HepG2 (cell line): Measurements from ENCODE around the gene TRIM72. TPM values are rescaled to one million over a fixed set of nuclear protein-coding genes. Genes with fewer than 3 reads are reported as not detected.
A peak's percentile ranks its signal among the peaks of the same experiment; 100 is the strongest.

Source experiments
- ATAC-seq: fragments of 200-7000 bp; cut with Tn5 transposase; 3 replicates; pipeline ENCODE4 v1.9.1; 2020; ENCODE audit warnings: mild to moderate bottlenecking, moderate library complexity
- BruUV-seq: library from RNA; stranded (reverse); fragments of 400-500 nt; replicated peaks from 2 replicates; lab custom pipeline; 2021; lab: Mats Ljungman, UMichigan
- CTCF ChIA-PET: fragments of 300-600 bp; formaldehyde crosslinking; extraction: SDS; loops from one replicate; lab custom pipeline; 2021; ENCODE audit warnings: low total read pairs, inconsistent platforms, low intra/inter-chr PET ratio; lab: Yijun Ruan, JAX
- POLR2A ChIA-PET: fragments of 350-600 bp; sonication (Branson Sonifier 250); formaldehyde crosslinking; loops from one replicate; lab custom pipeline; 2020; ENCODE audit warnings: antibody characterized with exemption, inconsistent platforms; lab: Yijun Ruan, JAX
- DNase-seq: peaks from one replicate; pipeline ENCODE4 v3.0.0-alpha.2; 2015; ENCODE audit warnings: low spot score
- FAIRE-seq: peaks from 3 replicates; lab custom pipeline; 2011; peaks lifted over from hg19 to GRCh38; lab: Jason Lieb, UNC
- H2AFZ ChIP-seq: one replicate; pipeline ENCODE4 v1.6.1; 2011; ENCODE audit warnings: low read length, inconsistent platforms
- H3K27ac ChIP-seq: fragments of 300-600 bp; 3 replicates; pipeline ENCODE4 v1.8.0; 2011; ENCODE audit warnings: mixed run types, mild to moderate bottlenecking, mixed read lengths, low read length, inconsistent platforms; ENCODE audit not compliant: insufficient read depth; ENCODE audit errors: extremely low read length
- H3K27me3 ChIP-seq, 2 experiments: fragments of 200-600 bp in 1 of 2; 2 replicates in 1 of 2; 3 replicates in 1 of 2; pipeline versions ENCODE4 v1.6.0 to v1.8.0; 2011; ENCODE audit warnings: low read length in 2 of 2, mild to moderate bottlenecking in 2 of 2, moderate library complexity in 2 of 2, inconsistent platforms in 1 of 2; ENCODE audit not compliant: insufficient read depth in 2 of 2, control insufficient read depth in 1 of 2
- H3K36me3 ChIP-seq, 2 experiments: fragments of 200-600 bp in 1 of 2; replicated peaks in 1 of 2; 2 replicates in 1 of 2; 3 replicates in 1 of 2; pipeline versions ENCODE4 v1.5.1 to v1.8.0; 2011; ENCODE audit warnings: low read length in 2 of 2, inconsistent platforms in 1 of 2; ENCODE audit not compliant: insufficient read depth in 2 of 2, control insufficient read depth in 1 of 2
- H3K4me1 ChIP-seq: 2 replicates; pipeline ENCODE4 v1.5.1; 2012; ENCODE audit warnings: low read length, inconsistent platforms; ENCODE audit not compliant: insufficient read depth
- H3K4me2 ChIP-seq: 2 replicates; pipeline ENCODE4 v1.6.0; 2011; ENCODE audit warnings: low read depth, low read length, inconsistent platforms
- H3K4me3 ChIP-seq, 3 experiments: fragments of 200-600 bp in 1 of 3; sonication (generic), shearing (Covaris generic) in 1 of 3; replicated peaks in 1 of 3; 2 replicates each; pipeline ENCODE4 v1.5.1; 2011 to 2016; ENCODE audit warnings: low read length in 3 of 3, inconsistent platforms in 2 of 3, low read depth in 2 of 3, mild to moderate bottlenecking in 2 of 3, control low read depth in 1 of 3, mixed read lengths in 1 of 3; ENCODE audit not compliant: insufficient read depth in 1 of 3
- H3K79me2 ChIP-seq: one replicate; pipeline ENCODE4 v1.6.1; 2011; ENCODE audit warnings: low read length, inconsistent platforms; ENCODE audit not compliant: insufficient read depth
- H3K9ac ChIP-seq: 2 replicates; pipeline ENCODE4 v1.6.0; 2011; ENCODE audit warnings: mild to moderate bottlenecking, low read depth, low read length, inconsistent platforms; ENCODE audit not compliant: insufficient read depth
- H3K9me3 ChIP-seq: 2 replicates; pipeline ENCODE4 v1.5.1; 2012; ENCODE audit warnings: mild to moderate bottlenecking, low read length
- H4K20me1 ChIP-seq: 2 replicates; pipeline ENCODE4 v1.6.0; 2011; ENCODE audit warnings: inconsistent platforms, mild to moderate bottlenecking, low read length, moderate library complexity; ENCODE audit not compliant: insufficient read depth
- CEBPB ChIP-seq: IDR thresholded peaks from 2 replicates; pipeline ENCODE4 v1.6.1; 2011; ENCODE audit warnings: low read depth, low read length, improper control_type of control experiment, borderline replicate concordance
- CEBPG ChIP-seq: IDR thresholded peaks from 2 replicates; pipeline ENCODE4 v1.6.1; 2016
- POLR2G ChIP-seq: fragments of 200-400 bp; formaldehyde crosslinking; IDR thresholded peaks from 2 replicates; pipeline ENCODE4 v1.6.1; 2018; ENCODE audit warnings: mild to moderate bottlenecking, low read depth, low read length, moderate library complexity
- RBFOX2 ChIP-seq: fragments of 200-400 bp; formaldehyde crosslinking; IDR thresholded peaks from 2 replicates; pipeline ENCODE4 v1.6.1; 2017; ENCODE audit warnings: low read depth, mild to moderate bottlenecking, low read length
- STAG1 ChIP-seq: sonication (generic); formaldehyde crosslinking; IDR thresholded peaks from 2 replicates; pipeline ENCODE4 v1.4.0; 2020; ENCODE audit warnings: missing genetic modification reagents
- TBX2 ChIP-seq: sonication (generic); formaldehyde crosslinking; IDR thresholded peaks from 2 replicates; pipeline ENCODE4 v1.5.0; 2020; ENCODE audit warnings: missing genetic modification reagents, mild to moderate bottlenecking, borderline replicate concordance
- ZNF687 ChIP-seq: sonication (generic); formaldehyde crosslinking; IDR thresholded peaks from 2 replicates; pipeline ENCODE4 v1.5.1; 2020; ENCODE audit warnings: mild to moderate bottlenecking, missing genetic modification reagents, moderate library complexity
- ZNF839 ChIP-seq: sonication (generic); formaldehyde crosslinking; IDR thresholded peaks from 2 replicates; pipeline ENCODE4 v1.4.0; 2020; ENCODE audit warnings: missing genetic modification reagents, mild to moderate bottlenecking, borderline replicate concordance
- ZUFSP ChIP-seq: sonication (generic); formaldehyde crosslinking; IDR thresholded peaks from 2 replicates; pipeline ENCODE4 v1.9.0; 2021; ENCODE audit warnings: missing genetic modification reagents, mild to moderate bottlenecking, borderline replicate concordance
- WGBS: methylation state at CpG from one replicate; pipeline ENCODE4 v1.1.6; 2017; ENCODE audit warnings: low lambda C conversion rate; 5-methylcytosine and 5-hydroxymethylcytosine counted together
- in situ Hi-C: cut with HindIII; loops from 2 replicates; pipeline ENCODE4 v1.10.0; 2017; ENCODE audit warnings: low pct_unique_long_range_greater_than_20kb; ENCODE audit not compliant: extremely low pct_ligation_motif_present
- intact Hi-C: fragments of 100-400 bp; cut with micrococcal nuclease; formaldehyde crosslinking; loops from one replicate; pipeline ENCODE4 v1.10.0; 2022; ENCODE audit not compliant: unreplicated experiment
- polyA plus RNA-seq, 8 experiments: library from polyadenylated mRNA; depleted of rRNA in 3 of 8; stranded (reverse) in 7 of 8; unstranded in 1 of 8; fragments of >200 nt; fragmentation: Illumina TruSeq in 4 of 8; extraction: Trizol in 4 of 8; gene quantifications; 2 replicates each; pipeline versions ENCODE4 v1.2.1 to v1.2.3, GENCODE V29; 2011 to 2016; ENCODE audit warnings: low read depth in 4 of 8, missing spikeins in 1 of 8, mixed read lengths in 1 of 8; ENCODE audit not compliant: insufficient read depth in 1 of 8
- total RNA-seq, 5 experiments: library from RNA; depleted of rRNA; stranded (reverse); fragments of >200 nt; fragmentation: Illumina TruSeq; extraction: Trizol; gene quantifications; 2 replicates each; pipeline ENCODE4 v1.2.3, GENCODE V29; 2016; ENCODE audit warnings: low read depth in 1 of 5
- TF ChIP-seq, protein P1 (sequence below): sonication (generic); formaldehyde crosslinking; IDR thresholded peaks from 2 replicates; pipeline ENCODE4 v1.8.0; 2022; ENCODE audit warnings: mild to moderate bottlenecking, missing genetic modification reagents, moderate library complexity
- TF ChIP-seq, protein P2 (sequence below): sonication (generic); formaldehyde crosslinking; IDR thresholded peaks from 2 replicates; pipeline ENCODE4 v1.4.0; 2020; ENCODE audit warnings: missing genetic modification reagents, mild to moderate bottlenecking, borderline replicate concordance

Gene TRIM72
- total and polyA plus RNA-seq, 2 of the 13 experiments (the other 11 are each of a cell fraction or from before 2014, with no cell fraction given), result not detected

DNA sequence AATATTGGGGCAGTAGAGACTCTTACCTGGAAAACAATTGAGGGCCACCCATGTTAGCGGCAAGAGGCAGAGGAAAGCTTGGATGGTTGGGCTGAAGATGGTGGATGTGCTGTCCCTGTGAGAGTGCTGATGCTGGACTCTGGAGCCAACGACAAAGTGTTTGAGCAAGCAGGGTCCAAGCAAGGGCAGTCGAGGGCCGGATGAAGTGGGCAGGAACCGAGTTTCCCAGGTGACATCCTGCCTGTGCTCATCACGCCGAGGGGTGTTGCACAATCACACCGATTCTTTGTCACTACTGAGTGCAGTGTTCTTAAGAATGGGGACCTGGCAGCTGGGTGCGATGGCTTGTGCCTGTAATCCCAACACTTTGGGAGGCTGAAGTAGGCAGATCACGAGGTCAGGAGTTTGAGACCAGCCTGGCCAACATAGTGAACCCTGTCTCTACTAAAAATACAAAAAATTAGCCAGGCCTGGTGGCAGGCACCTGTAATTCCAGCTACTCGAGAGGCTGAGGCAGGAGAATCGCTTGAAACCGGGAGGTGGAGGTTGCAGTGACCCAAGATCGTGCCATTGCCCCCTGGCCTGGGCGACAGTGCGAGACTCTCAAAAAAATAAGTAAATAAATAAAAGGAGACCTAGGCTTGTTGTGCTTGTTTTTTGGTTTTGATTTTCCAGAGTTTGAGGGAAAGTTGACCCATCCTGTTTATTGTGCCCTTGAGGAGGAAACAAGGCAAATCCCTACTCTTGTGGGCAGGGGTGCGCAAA is 17.4 kb upstream of the TRIM72 start:
- ATAC-seq (peak; percentile 1), FAIRE-seq (no peak), DNase-seq (no peak)
- ChIA-PET CTCF (no interaction called here), POLR2A (interaction anchor here (1.2 to 4.0 kb wide), 5 partner anchors 11 to 79 kb away, joined by 3 to 34 read pairs (median 5); partner anchors contain the start of genes FUS and KAT8)
- WGBS, result 80% methylated on average over 17 of the region's 17 CpGs
- Histone ChIP-seq H3K36me3 (peaks cover 20 to 43% of the 10 kb centered on the region in 2 experiments), H3K4me1 (peaks cover 25% of the 10 kb centered on the region), H3K4me2 (no peak overlapping the region), H3K27me3 (no peaks in the 10 kb centered on the region), H4K20me1 (peaks cover 15% of the 10 kb centered on the region), H3K9ac (no peak overlapping the region), H3K27ac (no peak overlapping the region), H2AFZ (no peak overlapping the region), H3K4me3 (no peak overlapping the region), H3K9me3 (no peaks in the 10 kb centered on the region), H3K79me2 (no peaks in the 10 kb centered on the region)
- in situ Hi-C loops (no loop called here), intact Hi-C loops (no loop called here)
- no TSS peak for BruUV-seq
- TF ChIP-seq ZNF687 (CRISPR knock-in tag), result peak; percentile 52
- no peak for TF ChIP-seq ZNF839 (CRISPR knock-in tag)
- TF ChIP-seq, protein P1, sequence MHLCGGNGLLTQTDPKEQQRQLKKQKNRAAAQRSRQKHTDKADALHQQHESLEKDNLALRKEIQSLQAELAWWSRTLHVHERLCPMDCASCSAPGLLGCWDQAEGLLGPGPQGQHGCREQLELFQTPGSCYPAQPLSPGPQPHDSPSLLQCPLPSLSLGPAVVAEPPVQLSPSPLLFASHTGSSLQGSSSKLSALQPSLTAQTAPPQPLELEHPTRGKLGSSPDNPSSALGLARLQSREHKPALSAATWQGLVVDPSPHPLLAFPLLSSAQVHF (CRISPR knock-in tag), result no peak
- TF ChIP-seq TBX2 (CRISPR knock-in tag), result no peak
- peak; percentile 84 for TF ChIP-seq CEBPG (CRISPR knock-in tag)
- peak; percentile 63; the same call in 1 of the 2 replicates for TF ChIP-seq RBFOX2
- no peak for TF ChIP-seq ZUFSP (CRISPR knock-in tag)
- TF ChIP-seq POLR2G, result peak; percentile 80
- TF ChIP-seq, protein P2, sequence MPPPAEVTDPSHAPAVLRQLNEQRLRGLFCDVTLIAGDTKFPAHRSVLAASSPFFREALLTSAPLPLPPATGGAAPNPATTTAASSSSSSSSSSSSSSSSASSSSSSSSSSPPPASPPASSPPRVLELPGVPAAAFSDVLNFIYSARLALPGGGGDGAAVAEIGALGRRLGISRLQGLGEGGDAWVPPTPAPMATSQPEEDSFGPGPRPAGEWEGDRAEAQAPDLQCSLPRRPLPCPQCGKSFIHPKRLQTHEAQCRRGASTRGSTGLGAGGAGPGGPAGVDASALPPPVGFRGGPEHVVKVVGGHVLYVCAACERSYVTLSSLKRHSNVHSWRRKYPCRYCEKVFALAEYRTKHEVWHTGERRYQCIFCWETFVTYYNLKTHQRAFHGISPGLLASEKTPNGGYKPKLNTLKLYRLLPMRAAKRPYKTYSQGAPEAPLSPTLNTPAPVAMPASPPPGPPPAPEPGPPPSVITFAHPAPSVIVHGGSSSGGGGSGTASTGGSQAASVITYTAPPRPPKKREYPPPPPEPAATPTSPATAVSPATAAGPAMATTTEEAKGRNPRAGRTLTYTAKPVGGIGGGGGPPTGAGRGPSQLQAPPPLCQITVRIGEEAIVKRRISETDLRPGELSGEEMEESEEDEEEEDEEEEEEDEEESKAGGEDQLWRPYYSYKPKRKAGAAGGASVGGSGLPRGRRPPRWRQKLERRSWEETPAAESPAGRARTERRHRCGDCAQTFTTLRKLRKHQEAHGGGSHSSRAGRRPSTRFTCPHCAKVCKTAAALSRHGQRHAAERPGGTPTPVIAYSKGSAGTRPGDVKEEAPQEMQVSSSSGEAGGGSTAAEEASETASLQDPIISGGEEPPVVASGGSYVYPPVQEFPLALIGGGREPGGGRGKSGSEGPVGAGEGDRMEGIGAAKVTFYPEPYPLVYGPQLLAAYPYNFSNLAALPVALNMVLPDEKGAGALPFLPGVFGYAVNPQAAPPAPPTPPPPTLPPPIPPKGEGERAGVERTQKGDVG (CRISPR knock-in tag), result no peak
- peak; percentile 98 for TF ChIP-seq CEBPB
- no peak for TF ChIP-seq STAG1 (CRISPR knock-in tag)
